H9 (cell line): ENCODE measurements around the gene RERG. TPM values are rescaled to one million over a fixed set of nuclear protein-coding genes. Genes with fewer than 3 reads are reported as not detected.

Experiments used
- DNase-seq: peaks from one replicate; pipeline ENCODE4 v3.0.0-alpha.2; 2017
- H2AFZ ChIP-seq: one replicate; pipeline ENCODE4 v1.6.1; 2013; ENCODE audit warnings: mild to moderate bottlenecking, low read length, control low read depth, moderate library complexity
- H2AK5ac ChIP-seq: 2 replicates; pipeline ENCODE4 v1.6.1; 2013; ENCODE audit warnings: low read length, control low read depth, mixed read lengths; ENCODE audit not compliant: insufficient read length
- H2BK120ac ChIP-seq: one replicate; pipeline ENCODE4 v1.6.1; 2013; ENCODE audit warnings: low read depth, mild to moderate bottlenecking, low read length, control low read depth, inconsistent platforms; ENCODE audit not compliant: poor library complexity, severe bottlenecking
- H2BK12ac ChIP-seq: 2 replicates; pipeline ENCODE4 v1.6.1; 2013; ENCODE audit warnings: low read length, control low read depth, mixed read lengths, low read depth; ENCODE audit not compliant: insufficient read length
- H2BK15ac ChIP-seq: 2 replicates; pipeline ENCODE4 v1.6.1; 2013; ENCODE audit warnings: low read depth, low read length, control low read depth
- H2BK20ac ChIP-seq: one replicate; pipeline ENCODE4 v1.6.1; 2013; ENCODE audit warnings: low read depth, mild to moderate bottlenecking, low read length, control low read depth, inconsistent platforms; ENCODE audit not compliant: poor library complexity, severe bottlenecking
- H2BK5ac ChIP-seq: 2 replicates; pipeline ENCODE4 v1.6.1; 2013; ENCODE audit warnings: low read length, control low read depth, mixed read lengths; ENCODE audit not compliant: insufficient read length
- H3K14ac ChIP-seq: 2 replicates; pipeline ENCODE4 v1.6.1; 2013; ENCODE audit warnings: low read length, control low read depth; ENCODE audit not compliant: insufficient read depth
- H3K18ac ChIP-seq: 2 replicates; pipeline ENCODE4 v1.6.1; 2013; ENCODE audit warnings: low read depth, mild to moderate bottlenecking, mixed read lengths, low read length, control low read depth; ENCODE audit not compliant: insufficient read length
- H3K23ac ChIP-seq: 2 replicates; pipeline ENCODE4 v1.6.1; 2013; ENCODE audit warnings: low read length, control low read depth, mixed read lengths, low read depth; ENCODE audit not compliant: insufficient read length
- H3K23me2 ChIP-seq: 2 replicates; pipeline ENCODE4 v1.6.1; 2013; ENCODE audit warnings: low read depth, mild to moderate bottlenecking, mixed read lengths, low read length, control low read depth; ENCODE audit not compliant: insufficient read length, poor library complexity, severe bottlenecking
- H3K27ac ChIP-seq: 2 replicates; pipeline ENCODE4 v1.5.1; 2013; ENCODE audit warnings: low read length, control low read depth, mixed read lengths, low read depth; ENCODE audit not compliant: insufficient read length
- H3K27me3 ChIP-seq: 2 replicates; pipeline ENCODE4 v1.6.1; 2013; ENCODE audit warnings: low read length, control low read depth, inconsistent platforms; ENCODE audit not compliant: insufficient read depth
- H3K4ac ChIP-seq: 2 replicates; pipeline ENCODE4 v1.6.1; 2013; ENCODE audit warnings: low read depth, mild to moderate bottlenecking, control low read depth, inconsistent platforms, low read length, moderate library complexity
- H3K4me1 ChIP-seq: 2 replicates; pipeline ENCODE4 v1.6.1; 2013; ENCODE audit warnings: low read length, control low read depth, inconsistent platforms; ENCODE audit not compliant: insufficient read depth
- H3K4me2 ChIP-seq: 2 replicates; pipeline ENCODE4 v1.6.1; 2013; ENCODE audit warnings: low read length, control low read depth, mixed read lengths; ENCODE audit not compliant: insufficient read length, insufficient read depth
- H3K56ac ChIP-seq: 2 replicates; pipeline ENCODE4 v1.6.1; 2013; ENCODE audit warnings: low read depth, mild to moderate bottlenecking, mixed read lengths, low read length, control low read depth; ENCODE audit not compliant: insufficient read length
- H3K79me1 ChIP-seq: 2 replicates; pipeline ENCODE4 v1.6.1; 2013; ENCODE audit warnings: low read depth, mild to moderate bottlenecking, moderate library complexity, low read length, control low read depth, inconsistent platforms; ENCODE audit not compliant: insufficient read depth, poor library complexity, severe bottlenecking
- H3K79me2 ChIP-seq: 2 replicates; pipeline ENCODE4 v1.6.1; 2013; ENCODE audit warnings: low read length, control low read depth, inconsistent platforms; ENCODE audit not compliant: insufficient read depth
- H3K9ac ChIP-seq: 2 replicates; pipeline ENCODE4 v1.6.1; 2013; ENCODE audit warnings: low read length, control low read depth, mixed read lengths; ENCODE audit not compliant: insufficient read length; ENCODE audit errors: extremely low read depth
- H3K9me3 ChIP-seq: one replicate; pipeline ENCODE4 v1.6.1; 2013; ENCODE audit warnings: low read depth, low read length, inconsistent platforms; ENCODE audit not compliant: control insufficient read depth
- H3T11ph ChIP-seq: one replicate; pipeline ENCODE4 v1.6.1; 2013; ENCODE audit warnings: mild to moderate bottlenecking, low read length, control low read depth, inconsistent platforms
- H4K20me1 ChIP-seq: one replicate; pipeline ENCODE4 v1.6.1; 2013; ENCODE audit not compliant: control insufficient read depth, insufficient read length, insufficient read depth
- H4K5ac ChIP-seq: 2 replicates; pipeline ENCODE4 v1.6.1; 2013; ENCODE audit warnings: low read depth, mild to moderate bottlenecking, mixed read lengths, low read length, control low read depth; ENCODE audit not compliant: insufficient read length
- H4K8ac ChIP-seq: replicated peaks from 2 replicates; pipeline ENCODE4 v1.6.1; 2013; ENCODE audit warnings: low read length, control low read depth, mixed read lengths, low read depth; ENCODE audit not compliant: insufficient read length
- H4K91ac ChIP-seq: 2 replicates; pipeline ENCODE4 v1.6.1; 2013; ENCODE audit warnings: low read depth, mild to moderate bottlenecking, moderate library complexity, mixed read lengths, low read length, control low read depth; ENCODE audit not compliant: insufficient read length
- H3K27ac Mint-ChIP-seq, 3 experiments: 2 replicates in 2 of 3; 3 replicates in 1 of 3; pipeline ENCODE4 v1.8.0; 2020 to 2021; ENCODE audit warnings: mixed read lengths in 3 of 3, mild to moderate bottlenecking in 1 of 3, moderate library complexity in 1 of 3
- H3K27me3 Mint-ChIP-seq: 2 replicates; pipeline ENCODE4 v1.8.0; 2021; ENCODE audit warnings: low read depth, mild to moderate bottlenecking, moderate library complexity, mixed read lengths
- H3K36me3 Mint-ChIP-seq, 3 experiments: 2 replicates in 2 of 3; 3 replicates in 1 of 3; pipeline ENCODE4 v1.8.0; 2020 to 2021; ENCODE audit warnings: low read depth in 3 of 3, mixed read lengths in 3 of 3; ENCODE audit not compliant: insufficient read depth in 1 of 3
- H3K4me1 Mint-ChIP-seq, 2 experiments: 2 replicates each; pipeline ENCODE4 v1.8.0; 2020; ENCODE audit warnings: mixed read lengths in 2 of 2
- H3K4me3 Mint-ChIP-seq, 2 experiments: 2 replicates in 1 of 2; 3 replicates in 1 of 2; pipeline ENCODE4 v1.8.0; 2020 to 2021; ENCODE audit warnings: mild to moderate bottlenecking in 2 of 2, mixed read lengths in 2 of 2, moderate library complexity in 1 of 2
- H3K9me3 Mint-ChIP-seq, 2 experiments: 2 replicates in 1 of 2; 3 replicates in 1 of 2; pipeline ENCODE4 v1.8.0; 2020; ENCODE audit warnings: mild to moderate bottlenecking in 2 of 2, mixed read lengths in 2 of 2, moderate library complexity in 1 of 2
- WGBS: extraction: QIAGEN DNeasy Blood & Tissue Kit; methylation state at CpG from one replicate; pipeline ENCODE4 v1.1.7; 2013; ENCODE audit warnings: missing lambda C conversion rate, low lambda C conversion rate, mixed read lengths; ENCODE audit not compliant: insufficient read length; ENCODE audit errors: extremely low coverage; 5-methylcytosine and 5-hydroxymethylcytosine counted together
- total RNA-seq: library from RNA; stranded (reverse); gene quantifications from 2 replicates; pipeline ENCODE4 v1.2.1, GENCODE V29; 2021
- TF ChIP-seq, protein P1 (sequence below): fragments of 200-600 bp; sonication (generic); conservative IDR thresholded peaks from 3 replicates; pipeline ENCODE4 v1.8.0; 2021; ENCODE audit warnings: antibody characterized with exemption, mild to moderate bottlenecking

RERG gene
- total RNA-seq, 1 experiment from 2014 or later = not detected

DNA sequence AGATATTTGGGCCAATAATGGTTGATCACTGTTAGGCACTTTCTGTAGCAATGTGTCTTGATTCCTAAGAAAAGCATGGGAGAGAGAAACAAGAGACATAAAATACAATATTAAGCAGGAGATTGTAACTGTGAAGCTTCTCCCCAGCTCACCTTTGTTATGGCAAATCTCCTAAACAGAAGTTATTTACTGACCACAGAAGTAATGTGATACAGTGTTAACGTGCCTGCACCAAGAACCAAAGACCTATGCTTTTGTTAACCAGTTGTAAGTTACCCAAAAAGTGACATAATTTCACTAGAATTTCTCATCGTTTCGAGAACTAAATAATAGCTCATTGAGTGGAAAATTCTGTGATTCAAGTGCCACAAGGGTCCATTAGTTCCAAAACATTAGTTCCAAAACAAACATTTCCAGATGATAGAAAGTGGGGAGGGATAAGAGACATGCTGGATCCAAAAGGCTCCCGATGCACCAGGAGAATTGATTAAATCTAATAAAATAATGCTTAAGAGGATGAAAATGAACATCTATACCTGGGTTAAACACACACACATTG lies 14.3 kb downstream of the RERG start:
- peak overlapping the region; percentile 35 for H3K4me2 ChIP-seq
- no peak overlapping the region for H2BK20ac ChIP-seq
- peaks cover 5% of the 10 kb centered on the region for H3K4me1 ChIP-seq
- no peak overlapping the region for H2AK5ac ChIP-seq
- no peak overlapping the region for H2BK12ac ChIP-seq
- H3K9me3 Mint-ChIP-seq = no peaks in the 10 kb centered on the region
- peak overlapping the region in 1 of 3 experiments; percentile 42; a peak in 2 of 7 replicates for H3K27ac Mint-ChIP-seq
- H3K79me1 ChIP-seq = no peaks in the 10 kb centered on the region
- no peaks in the 10 kb centered on the region for H3K36me3 Mint-ChIP-seq
- H3K9ac ChIP-seq = no peak overlapping the region
- no peaks in the 10 kb centered on the region for H3K79me2 ChIP-seq
- H4K20me1 ChIP-seq = no peaks in the 10 kb centered on the region
- H3K9me3 ChIP-seq = no peaks in the 10 kb centered on the region
- H3K23ac ChIP-seq = no peak overlapping the region
- TF ChIP-seq, protein P1, sequence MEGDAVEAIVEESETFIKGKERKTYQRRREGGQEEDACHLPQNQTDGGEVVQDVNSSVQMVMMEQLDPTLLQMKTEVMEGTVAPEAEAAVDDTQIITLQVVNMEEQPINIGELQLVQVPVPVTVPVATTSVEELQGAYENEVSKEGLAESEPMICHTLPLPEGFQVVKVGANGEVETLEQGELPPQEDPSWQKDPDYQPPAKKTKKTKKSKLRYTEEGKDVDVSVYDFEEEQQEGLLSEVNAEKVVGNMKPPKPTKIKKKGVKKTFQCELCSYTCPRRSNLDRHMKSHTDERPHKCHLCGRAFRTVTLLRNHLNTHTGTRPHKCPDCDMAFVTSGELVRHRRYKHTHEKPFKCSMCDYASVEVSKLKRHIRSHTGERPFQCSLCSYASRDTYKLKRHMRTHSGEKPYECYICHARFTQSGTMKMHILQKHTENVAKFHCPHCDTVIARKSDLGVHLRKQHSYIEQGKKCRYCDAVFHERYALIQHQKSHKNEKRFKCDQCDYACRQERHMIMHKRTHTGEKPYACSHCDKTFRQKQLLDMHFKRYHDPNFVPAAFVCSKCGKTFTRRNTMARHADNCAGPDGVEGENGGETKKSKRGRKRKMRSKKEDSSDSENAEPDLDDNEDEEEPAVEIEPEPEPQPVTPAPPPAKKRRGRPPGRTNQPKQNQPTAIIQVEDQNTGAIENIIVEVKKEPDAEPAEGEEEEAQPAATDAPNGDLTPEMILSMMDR = no peak
- no peak overlapping the region for H3K18ac ChIP-seq
- H2BK5ac ChIP-seq = no peak overlapping the region
- no peak overlapping the region for H2BK15ac ChIP-seq
- no peak overlapping the region for H3K4me3 Mint-ChIP-seq
- H4K8ac ChIP-seq = no peak overlapping the region
- no peaks in the 10 kb centered on the region for H3K27me3 ChIP-seq
- H4K5ac ChIP-seq = no peak overlapping the region
- no peak overlapping the region for H3K4ac ChIP-seq
- no peak overlapping the region for H3K14ac ChIP-seq
- WGBS = no CpG with 5 or more reads among the region's 4 CpGs
- H3K27ac ChIP-seq = no peak overlapping the region
- H3K56ac ChIP-seq = no peak overlapping the region
- no peak overlapping the region for H4K91ac ChIP-seq
- no peak overlapping the region for H2BK120ac ChIP-seq
- no peaks in the 10 kb centered on the region for H3K27me3 Mint-ChIP-seq
- peaks cover 19 to 26% of the 10 kb centered on the region in 2 experiments for H3K4me1 Mint-ChIP-seq
- no peak overlapping the region for H2AFZ ChIP-seq
- no peak overlapping the region for H3T11ph ChIP-seq
- no peak for DNase-seq
- no peaks in the 10 kb centered on the region for H3K23me2 ChIP-seq
